Measurements from ENCODE around the gene PTCHD4. TPM values are rescaled to one million over a fixed set of nuclear protein-coding genes. Genes with fewer than 3 reads are reported as not detected.

Gene PTCHD4
- total RNA-seq, 1 experiment from 2014 or later: 0.96 TPM

- H2BK12ac ChIP-seq (ENCODE audit: insufficient read length, low read depth, low read length): no peak overlapping the region
- H3K27me3 ChIP-seq (ENCODE audit: insufficient read depth, low read length): no peaks in the 10 kb centered on the region
- no peak overlapping the region for H2BK5ac ChIP-seq (ENCODE audit: insufficient read length, low read length)
- H2AK5ac ChIP-seq (ENCODE audit: insufficient read length, low read length): no peak overlapping the region
- TF ChIP-seq CTCF (conservative IDR thresholded peaks at IDR 0.05): no peak
- no peak overlapping the region for H2BK20ac ChIP-seq (ENCODE audit: low read depth, low read length, poor library complexity, severe bottlenecking)
- no peak overlapping the region for H4K91ac ChIP-seq (ENCODE audit: insufficient read length, low read depth, low read length)
- H3K4me1 Mint-ChIP-seq: peaks cover 4% of the 10 kb centered on the region in 2 experiments; a peak in 3 of 4 replicates
- no peaks in the 10 kb centered on the region for H3K9me3 Mint-ChIP-seq
- DNase-seq: no peak
- no peak overlapping the region for H3K18ac ChIP-seq (ENCODE audit: insufficient read length, low read depth, low read length)
- no peak overlapping the region for H2BK120ac ChIP-seq (ENCODE audit: low read depth, low read length, poor library complexity, severe bottlenecking)
- no peak overlapping the region for H3K4me2 ChIP-seq (ENCODE audit: insufficient read depth, insufficient read length, low read length)
- no peak overlapping the region for H3K27ac ChIP-seq (ENCODE audit: insufficient read length, low read depth, low read length)
- no peak overlapping the region for H3K14ac ChIP-seq (ENCODE audit: insufficient read depth, low read length)
- H2BK15ac ChIP-seq (ENCODE audit: low read depth, low read length): no peak overlapping the region
- no peaks in the 10 kb centered on the region for H3K4me1 ChIP-seq (ENCODE audit: insufficient read depth, low read length)
- no peak overlapping the region for H3K23ac ChIP-seq (ENCODE audit: insufficient read length, low read depth, low read length)
- H3K23me2 ChIP-seq (ENCODE audit: insufficient read length, low read depth, low read length, poor library complexity, severe bottlenecking): no peaks in the 10 kb centered on the region
- no peak overlapping the region for H4K8ac ChIP-seq (replicated peaks; ENCODE audit: insufficient read length, low read depth, low read length)
- no CpG with 5 or more reads among the region's 2 CpGs for WGBS (ENCODE audit: extremely low coverage, insufficient read length, low lambda C conversion rate)
- no peak overlapping the region for H3K27ac Mint-ChIP-seq
- no peak overlapping the region for H2AFZ ChIP-seq (ENCODE audit: low read length)
- no peaks in the 10 kb centered on the region; the same call in 1 of the 2 replicates for H3K79me2 ChIP-seq (ENCODE audit: insufficient read depth, low read length)
- H3K9me3 ChIP-seq (ENCODE audit: control insufficient read depth, low read depth, low read length): no peaks in the 10 kb centered on the region
- H3K9ac ChIP-seq (ENCODE audit: extremely low read depth, insufficient read length, low read length): no peak overlapping the region
- H3T11ph ChIP-seq (ENCODE audit: low read length): no peak overlapping the region
- H4K5ac ChIP-seq (ENCODE audit: insufficient read length, low read depth, low read length): no peak overlapping the region
- no peaks in the 10 kb centered on the region for H3K36me3 Mint-ChIP-seq (ENCODE audit: insufficient read depth in 1 of 3, low read depth in 3 of 3)
- H3K56ac ChIP-seq (ENCODE audit: insufficient read length, low read depth, low read length): no peak overlapping the region
- H3K4me3 Mint-ChIP-seq: no peak overlapping the region
- no peaks in the 10 kb centered on the region for H3K79me1 ChIP-seq (ENCODE audit: insufficient read depth, low read depth, low read length, poor library complexity, severe bottlenecking)
- no peaks in the 10 kb centered on the region for H4K20me1 ChIP-seq (ENCODE audit: control insufficient read depth, insufficient read depth, insufficient read length)
- H3K27me3 Mint-ChIP-seq (ENCODE audit: low read depth): no peaks in the 10 kb centered on the region
- H3K4ac ChIP-seq (ENCODE audit: low read depth, low read length): no peak overlapping the region
Observed at GRCh38 chr6:48134246-48134645, 23.2 kb upstream of the PTCHD4 start.
